Ureter (tissue), 1 donor: ENCODE measurements around the gene SHROOM2. TPM values are rescaled to one million over a fixed set of nuclear protein-coding genes. Genes with fewer than 3 reads are reported as not detected.
"Not testable (repeated sequence)": the region's sequence is repeated elsewhere in the genome, so short reads cannot be mapped to it uniquely, and the experiment has no call there.

Source experiments
- DNase-seq: peaks from one replicate; pipeline ENCODE4 v3.0.0-alpha.2; 2020; ENCODE audit warnings: low spot score
- total RNA-seq: library from RNA; stranded (reverse); gene quantifications from one replicate; pipeline ENCODE4 v1.2.4, GENCODE V29; 2023
- donor health status: DM: yes; HTN: yes; CAD: no.

Gene SHROOM2
- total RNA-seq, 1 donor from 2014 or later = 17.5 TPM

DNA sequence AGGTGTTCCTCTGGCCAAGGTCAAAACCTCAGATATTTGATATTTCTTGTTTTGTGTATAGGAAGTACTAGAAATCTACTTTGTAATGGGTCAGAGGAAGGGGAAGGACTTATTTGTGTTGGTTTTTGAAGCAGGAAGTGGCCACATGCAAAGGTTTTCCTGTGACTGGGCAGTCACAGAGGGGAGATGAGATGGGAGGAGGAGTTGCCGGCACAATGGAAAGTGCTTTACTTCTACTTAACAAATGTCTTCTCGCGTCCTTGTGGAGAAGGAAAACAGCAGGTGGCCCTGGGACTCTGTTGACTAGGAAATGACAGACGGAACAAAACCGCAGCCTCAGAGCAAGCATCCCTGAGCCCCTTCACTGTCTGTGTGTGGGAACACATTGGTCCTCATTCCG, 46.6 kb downstream of the SHROOM2 start:
- no peak for DNase-seq

DNA sequence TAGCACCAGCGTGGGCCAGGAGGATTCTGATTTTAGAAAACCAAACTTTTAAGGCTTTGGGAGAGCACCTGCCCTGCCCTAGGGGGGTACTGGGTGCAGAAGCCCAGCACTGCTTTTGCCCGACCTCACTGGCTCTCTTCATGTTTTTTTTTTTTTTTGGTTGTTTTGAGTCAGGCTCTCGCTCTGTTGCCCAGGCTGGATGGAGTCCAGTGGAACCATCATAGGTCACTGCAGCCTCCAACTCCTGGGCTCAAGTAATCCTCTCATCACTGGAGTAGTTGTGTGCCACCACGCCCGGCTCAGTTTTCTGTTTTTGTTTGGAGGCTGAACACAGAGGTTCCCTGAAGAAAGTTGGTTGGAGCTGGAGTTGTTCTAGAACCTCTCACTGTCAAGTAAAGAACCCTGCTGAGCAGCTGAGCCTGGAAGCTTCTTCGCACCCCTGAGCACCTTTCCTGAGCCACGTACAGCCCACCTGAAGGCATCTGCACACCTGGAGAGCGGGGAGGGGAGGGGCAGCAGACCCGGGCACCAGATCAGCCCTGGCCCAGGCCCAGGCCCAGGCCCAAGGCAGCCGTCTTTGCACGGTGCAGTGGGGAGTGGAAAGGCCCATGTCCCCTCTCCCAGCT, 49.5 kb downstream of the SHROOM2 start:
- no peak for DNase-seq

DNA sequence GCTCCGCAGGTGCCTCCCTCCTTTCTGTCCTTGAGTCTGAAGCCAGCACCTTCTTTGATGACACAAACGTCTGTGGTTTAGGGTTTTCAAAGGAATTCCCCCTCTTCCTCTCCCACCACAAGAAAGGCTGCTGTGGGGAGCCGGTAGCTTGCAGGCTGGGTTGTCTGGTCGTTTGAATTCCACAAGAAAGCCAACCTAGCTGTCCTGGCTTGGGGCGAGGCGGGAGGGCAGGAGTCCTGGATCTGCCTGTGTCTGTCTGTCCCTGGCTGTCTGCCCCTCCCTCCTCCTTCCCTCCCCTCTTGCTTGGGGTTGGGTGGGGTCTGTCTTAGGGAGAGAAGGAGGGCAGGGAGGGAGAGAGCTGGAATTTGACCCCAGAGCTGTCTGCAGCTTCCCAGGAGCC, 56.3 kb downstream of the SHROOM2 start:
- no peak for DNase-seq

DNA sequence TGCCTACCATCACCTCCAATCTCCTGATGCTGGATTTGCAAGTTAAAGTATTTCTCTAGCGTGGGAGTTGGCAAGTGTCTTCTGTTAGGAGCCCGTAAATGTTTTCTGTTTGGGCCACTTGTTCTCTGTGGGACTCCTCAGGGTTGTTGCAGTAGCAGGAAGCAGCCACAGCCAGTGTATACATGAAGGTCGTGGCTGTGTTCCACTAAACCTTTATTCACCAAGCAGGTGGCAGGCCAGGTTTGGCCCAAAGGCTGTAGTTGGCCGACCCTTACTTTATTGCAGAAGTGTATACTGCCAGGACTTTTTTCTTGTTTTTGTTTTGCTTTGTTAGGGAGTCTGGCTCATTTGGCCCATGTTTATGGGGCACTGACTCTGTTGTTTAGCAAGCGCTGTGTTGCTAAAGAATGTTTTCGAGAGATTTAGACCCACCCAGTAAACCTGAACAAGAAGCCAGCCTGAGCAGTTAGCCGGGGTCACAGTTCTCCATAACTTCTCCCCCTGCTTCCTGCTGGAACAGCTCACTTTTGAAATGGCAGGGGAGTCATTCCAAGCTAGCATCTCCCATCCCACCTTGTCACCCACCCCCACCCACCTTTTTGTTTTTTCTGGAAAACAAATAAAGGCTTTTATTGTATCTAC, 58.8 kb downstream of the SHROOM2 start:
- DNase-seq = no peak

DNA sequence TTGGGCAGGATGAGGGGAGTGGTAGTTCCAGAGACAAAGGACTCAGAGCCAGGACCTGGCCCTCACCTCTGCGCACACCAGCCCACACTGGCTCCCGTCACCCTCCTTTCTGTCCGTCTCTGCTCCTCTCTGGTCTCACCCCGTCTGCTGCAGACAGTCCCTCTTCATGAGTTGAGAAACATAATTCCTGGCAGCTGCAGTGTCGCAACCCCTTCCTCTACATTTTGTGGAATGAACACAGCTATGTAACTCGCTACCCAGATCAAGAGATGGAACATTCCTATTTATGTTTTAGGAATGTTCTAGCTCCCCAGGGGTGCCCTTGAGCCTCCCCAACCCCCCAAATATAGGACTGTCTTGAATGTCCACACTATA, 59.3 kb downstream of the SHROOM2 start:
- DNase-seq = no peak

DNA sequence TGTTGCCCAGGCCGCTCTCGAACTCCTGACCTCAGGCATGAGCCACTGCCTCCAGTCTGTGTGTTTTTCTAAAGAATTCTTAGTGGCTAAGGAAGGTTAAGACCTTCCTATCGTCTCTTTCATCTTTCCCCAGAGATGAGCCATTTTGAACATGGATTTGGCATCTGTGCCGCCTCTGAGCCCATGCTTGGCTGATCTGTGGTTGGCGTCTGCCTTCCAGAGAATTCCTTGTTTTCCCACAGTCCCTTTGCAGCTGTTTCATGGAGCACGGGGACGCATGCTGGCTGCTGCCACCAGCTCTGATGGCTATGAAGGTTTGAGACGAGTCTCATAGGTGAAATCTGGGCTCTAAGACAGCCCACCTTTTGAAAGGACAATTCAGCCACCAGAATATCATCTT, 60.4 kb downstream of the SHROOM2 start:
- no peak for DNase-seq

DNA sequence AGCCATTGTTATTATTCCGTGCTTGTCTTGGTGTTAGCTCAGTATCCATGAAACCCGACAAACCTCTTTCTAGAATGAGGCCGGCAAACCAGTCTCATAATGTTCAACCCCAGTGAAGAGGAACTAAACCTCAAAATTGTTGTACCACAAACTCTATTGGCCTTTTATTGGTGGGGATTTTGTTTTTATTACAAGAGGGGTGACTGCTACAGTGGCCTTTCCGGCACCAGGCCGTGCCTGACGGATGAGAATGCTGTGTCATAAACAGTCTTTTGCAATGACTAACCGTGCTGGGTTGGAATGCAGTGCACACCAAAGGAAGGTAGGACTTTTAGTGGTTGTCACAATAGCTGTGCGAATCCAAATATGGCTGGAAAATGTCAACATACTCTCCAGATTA, 60.8 kb downstream of the SHROOM2 start:
- DNase-seq = no peak

DNA sequence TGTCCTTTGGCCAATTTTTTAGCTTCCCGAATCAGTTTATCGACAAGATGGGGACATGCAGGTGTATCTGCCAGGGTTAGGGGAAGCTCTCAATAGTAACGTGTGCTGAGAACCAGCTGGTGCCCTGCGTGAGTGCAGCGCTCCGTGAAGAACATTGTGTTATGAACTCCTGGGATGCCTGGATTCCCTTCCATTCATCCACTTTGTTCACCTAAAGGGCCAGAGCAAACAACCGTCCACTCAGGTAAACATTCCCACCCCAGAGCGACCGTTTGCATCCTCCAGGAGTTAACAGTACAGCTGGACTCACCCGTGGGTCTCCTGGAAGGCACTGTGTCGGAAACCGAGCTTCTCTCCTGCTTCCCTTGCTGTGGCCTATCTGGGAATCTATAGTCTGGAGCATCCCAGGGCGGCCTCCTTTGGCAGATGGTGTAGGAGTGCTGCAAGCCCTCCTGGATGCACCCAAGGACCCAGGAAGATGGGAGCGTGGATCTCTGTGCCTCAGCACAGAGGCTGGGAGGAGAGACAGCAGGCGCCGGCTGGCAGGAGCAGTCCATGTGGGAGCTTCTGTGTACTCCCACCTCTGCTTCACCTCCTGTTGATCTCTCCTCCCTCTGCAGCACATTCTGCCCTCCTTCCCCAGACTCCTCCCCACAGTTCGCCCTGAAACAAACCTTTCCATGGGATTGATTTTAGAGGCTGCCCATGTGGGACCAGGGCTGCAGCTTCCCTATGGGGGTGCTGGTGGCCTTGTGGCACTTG, 62.7 kb downstream of the SHROOM2 start:
- no peak for DNase-seq

DNA sequence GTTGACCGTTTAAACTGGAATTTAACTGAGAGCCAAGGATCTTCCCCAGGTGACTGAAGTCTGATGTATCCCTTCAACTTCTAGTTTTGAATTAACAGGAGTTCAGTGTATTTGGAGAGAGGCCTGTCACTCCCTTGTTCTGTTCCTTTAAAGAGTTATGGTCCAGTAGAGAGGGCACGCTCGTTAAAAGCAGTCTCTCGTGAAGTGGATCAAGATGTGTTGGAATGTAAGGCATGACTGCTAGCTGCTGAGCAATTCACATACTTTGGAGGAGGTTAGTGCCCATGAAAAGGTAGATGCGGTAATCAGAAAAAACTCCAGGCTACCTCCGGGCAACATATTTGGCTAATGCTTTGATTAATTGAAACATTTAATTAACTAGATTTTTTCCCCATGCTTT, 65.7 kb downstream of the SHROOM2 start:
- no peak for DNase-seq

DNA sequence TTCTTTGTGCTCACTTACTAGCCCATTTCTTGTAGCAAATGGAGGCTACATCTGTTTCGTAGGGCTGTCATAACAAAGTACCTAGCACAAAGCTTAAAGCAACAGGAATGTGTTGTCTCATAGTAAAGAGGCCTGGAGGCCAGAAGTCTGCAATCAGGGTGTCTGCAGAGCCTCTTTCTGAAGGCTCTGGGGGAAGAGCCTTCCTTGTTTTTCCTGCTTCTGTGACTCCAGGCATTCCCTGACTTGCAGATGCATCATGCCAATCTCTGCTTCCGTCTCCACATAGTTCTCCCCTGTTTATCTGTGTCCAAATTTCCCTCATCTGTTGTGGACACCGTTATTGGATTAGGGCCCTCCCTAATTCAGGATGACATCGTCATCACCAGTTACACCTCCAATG, 67.1 kb downstream of the SHROOM2 start:
- no peak for DNase-seq

DNA sequence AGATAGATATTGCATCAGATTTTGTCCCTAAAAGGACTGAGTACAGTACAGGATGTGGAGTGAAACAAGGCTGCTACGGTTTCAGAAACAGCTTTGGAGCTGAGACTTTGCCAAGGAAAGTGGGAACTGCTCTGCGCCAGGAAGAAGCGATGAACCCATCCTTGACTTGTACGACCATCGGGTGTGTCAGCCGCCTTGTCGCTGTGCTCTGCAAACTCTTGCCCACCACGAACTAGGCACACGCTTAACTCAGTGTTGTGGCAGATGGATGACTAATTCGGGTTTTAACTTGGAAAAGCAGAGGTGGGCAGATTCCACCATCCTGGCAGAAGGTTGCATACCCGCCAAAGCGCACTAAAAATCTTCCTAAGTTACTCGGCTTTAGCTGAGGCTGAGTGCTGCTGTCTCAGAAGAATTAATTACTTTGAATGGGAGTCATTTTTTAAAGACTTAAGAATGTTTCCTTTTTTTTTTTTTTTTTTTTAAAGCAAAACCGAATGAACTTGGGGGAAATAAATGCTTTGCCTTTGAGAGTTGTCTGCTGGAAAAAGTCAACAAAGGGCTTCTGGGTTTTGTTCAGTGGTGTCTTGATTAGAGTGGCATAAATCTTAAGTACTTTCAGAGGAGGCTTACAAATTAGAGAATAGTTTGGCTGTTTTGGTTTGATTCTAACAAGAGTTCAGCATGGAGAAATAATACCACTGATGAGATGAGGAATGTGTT, 69.5 kb downstream of the SHROOM2 start:
- no peak for DNase-seq

DNA sequence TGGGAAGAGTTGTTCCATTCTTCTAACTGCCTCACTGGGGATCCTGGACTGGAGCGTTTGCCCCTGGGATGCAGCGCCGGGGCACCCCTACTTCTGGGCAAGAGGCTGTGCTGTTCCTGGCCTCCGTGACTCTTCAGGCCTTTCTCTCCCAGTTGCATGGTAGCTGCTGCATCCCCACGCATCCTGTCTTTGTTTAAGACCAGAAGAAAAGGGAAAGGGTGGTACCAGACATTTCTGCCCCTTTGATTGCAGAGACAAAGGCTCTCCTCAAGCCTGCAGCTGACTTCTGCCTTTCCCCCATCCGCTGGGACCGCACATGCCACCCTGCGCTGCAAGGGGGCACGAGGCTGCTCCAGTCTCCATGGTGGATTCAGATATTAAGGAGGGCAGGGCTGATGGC, 70.4 kb downstream of the SHROOM2 start:
- DNase-seq = no peak

DNA sequence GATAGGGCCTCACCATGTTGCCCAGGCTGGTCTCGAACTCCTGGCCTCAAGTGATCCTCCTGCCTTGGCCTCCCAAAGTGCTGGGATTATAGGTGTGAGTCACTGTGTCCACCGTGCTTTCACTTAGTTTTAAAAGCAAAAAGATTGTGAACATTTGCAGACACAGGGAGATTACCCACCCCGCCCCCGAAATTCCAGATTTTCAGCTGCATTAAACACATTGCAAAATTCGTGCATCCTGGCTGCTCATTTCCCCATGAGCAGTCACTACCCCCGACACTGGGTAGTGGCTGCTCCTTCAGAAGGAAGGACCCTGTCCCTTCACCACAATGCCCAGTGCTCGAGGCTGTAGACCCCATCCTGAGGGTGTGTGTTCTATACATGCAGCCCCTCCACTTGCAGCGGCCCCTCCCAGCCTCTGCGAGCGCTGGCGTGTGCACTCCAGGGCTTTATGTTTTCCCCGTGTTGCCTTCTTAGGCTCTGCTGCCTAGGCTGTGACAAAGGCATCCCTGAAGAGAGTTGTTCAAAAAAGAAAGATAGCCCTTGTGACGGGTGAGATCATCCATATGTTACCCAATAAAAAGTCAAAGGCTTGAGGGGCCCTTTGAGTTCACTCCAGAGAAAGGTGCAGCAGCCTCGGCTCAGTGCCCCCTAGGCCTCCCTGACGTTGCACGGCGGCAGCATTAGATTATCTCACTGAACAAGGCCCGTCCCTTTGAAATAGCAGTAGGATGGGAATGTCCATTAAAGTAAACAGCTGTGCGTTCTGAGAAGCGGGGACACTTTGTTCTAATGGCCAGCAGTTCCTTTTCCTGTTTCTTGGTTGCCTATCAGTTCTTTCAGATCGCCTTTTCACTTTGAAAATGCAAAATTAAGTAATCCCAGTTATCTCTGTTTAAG, 71.6 kb downstream of the SHROOM2 start:
- no peak for DNase-seq

DNA sequence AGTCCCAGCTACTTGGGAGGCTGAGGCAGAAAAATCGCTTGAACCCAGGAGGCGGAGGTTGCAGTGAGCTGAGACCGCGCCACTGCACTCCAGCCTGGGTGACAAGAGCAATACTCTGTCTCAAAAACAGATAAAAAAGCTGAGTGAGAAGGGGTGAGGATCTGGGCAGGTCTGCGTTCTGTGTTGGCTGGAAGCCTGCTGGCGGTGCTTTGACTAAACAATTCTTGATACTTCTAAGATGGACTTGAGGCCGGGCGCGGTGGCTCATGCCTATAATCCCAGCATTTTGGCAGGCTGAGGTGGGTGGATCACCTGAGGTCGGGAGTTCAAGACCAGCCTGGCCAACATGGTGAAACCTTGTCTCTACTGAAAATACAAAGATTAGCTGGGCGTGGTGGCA, 72.5 kb downstream of the SHROOM2 start:
- not testable (repeated sequence) for DNase-seq

DNA sequence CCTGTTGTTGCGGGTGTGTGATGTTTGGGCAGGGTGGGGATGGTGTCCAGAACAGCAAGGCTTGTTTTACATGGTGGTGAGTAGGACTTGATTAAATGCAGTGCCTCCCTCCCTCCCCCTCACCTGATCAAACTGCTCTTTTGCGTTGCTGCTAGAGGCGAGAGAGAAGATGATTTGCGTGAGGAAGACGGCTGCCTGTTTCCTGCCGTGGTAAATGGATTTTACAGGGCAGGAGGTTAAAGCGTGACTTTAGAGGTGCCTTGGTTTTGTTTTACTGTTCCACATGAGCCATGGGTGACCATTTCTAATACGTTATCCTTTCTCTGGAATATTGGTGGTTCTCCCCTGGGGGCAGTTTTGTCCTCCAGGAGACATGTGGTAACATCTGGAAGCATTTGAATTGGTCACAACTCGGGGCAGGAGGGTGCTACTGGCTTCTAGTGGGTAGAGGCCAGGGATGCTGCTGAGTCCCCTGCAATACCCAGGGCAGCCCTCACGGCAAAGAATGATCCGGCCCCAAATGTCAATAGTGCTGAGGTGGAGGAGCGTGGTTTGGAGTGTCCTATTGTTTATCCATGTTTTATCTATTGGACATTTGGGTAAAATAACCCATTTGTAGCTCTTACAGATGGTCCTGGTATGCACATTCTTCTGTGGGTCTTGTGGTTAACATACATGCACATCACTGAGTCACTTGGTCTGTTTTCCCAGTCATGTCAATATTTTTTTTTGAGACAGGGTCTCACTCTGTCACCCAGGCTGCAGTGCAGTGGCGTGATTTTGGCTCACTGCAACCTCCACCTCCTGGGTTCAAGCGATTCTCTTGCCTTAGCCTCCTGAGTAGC, 73.7 kb downstream of the SHROOM2 start:
- no peak for DNase-seq

DNA sequence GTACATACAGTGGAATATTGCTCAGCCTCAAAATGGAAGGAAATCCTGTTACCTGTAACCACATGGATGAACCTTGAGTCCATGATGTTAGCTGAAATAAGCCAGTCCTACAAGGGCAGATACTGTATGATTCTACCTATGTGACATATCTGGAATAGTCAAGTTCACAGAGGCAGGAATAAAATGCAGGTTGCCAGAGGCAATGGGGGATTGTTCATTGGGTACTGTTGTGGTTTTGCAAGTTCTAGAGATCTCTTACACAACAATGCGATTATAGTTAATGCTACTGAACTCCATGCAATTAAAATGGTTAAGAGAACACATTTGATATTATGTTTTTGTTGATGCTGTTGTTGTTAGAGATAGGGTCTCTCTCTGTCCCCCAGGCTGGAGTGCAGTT, 74.6 kb downstream of the SHROOM2 start:
- DNase-seq = no peak

DNA sequence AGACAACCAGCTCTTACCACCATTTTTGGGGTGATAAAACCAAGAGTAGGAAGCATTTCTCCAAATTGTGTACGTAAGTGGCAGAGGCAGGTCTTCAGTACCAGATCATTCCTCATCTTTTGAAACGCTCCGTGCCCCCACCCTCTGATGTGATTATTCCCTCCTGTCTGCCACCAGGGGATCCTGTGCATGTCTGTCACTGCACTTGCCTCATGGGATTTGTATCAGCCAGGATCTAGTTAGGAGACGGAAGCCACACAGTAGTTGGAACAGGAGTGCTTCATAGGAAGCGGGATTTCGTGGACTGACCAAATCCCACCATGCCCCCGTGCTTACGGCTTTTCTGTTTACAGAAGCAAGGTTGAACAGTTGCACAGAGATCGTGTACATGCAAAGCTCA, 75.5 kb downstream of the SHROOM2 start:
- no peak for DNase-seq

DNA sequence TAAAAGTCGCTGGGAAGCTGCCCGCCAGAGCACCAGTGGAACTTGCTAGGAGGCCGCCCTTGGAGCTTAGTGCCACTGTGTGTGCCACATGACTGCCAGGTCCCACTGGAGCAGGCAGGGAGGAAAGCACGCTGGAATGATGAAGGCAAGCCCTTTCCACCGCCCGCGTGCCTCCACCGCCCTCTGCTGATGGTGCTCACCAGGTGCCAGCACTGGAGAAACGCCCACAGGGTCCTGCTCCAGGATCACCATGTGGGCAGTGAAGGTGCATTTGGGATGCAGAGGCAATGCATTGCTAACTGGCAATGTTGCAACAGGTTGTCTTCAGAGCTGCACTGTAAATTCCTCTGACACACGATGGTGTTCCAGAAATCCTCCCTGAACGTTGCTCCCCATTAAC, 76.3 kb downstream of the SHROOM2 start:
- no peak for DNase-seq

DNA sequence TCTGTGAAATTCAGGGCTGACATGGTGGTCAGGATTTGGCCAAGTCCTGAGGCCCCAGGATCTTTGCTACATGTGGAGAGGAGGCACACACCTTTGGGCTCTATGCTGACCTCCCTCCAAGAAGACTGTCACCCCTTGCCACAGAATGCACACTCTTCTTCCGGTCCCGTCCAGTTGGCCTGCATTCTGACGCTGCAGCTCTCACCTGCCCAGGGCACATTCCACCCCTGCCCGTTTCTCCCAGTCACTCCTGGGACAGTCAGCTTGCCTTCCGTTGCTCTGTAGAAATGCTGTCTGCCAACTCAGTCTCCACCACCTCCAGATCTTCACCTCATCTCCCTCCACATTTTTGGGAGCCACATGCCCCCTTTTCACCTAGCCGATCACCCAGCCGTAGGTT, 76.7 kb downstream of the SHROOM2 start:
- DNase-seq = no peak

DNA sequence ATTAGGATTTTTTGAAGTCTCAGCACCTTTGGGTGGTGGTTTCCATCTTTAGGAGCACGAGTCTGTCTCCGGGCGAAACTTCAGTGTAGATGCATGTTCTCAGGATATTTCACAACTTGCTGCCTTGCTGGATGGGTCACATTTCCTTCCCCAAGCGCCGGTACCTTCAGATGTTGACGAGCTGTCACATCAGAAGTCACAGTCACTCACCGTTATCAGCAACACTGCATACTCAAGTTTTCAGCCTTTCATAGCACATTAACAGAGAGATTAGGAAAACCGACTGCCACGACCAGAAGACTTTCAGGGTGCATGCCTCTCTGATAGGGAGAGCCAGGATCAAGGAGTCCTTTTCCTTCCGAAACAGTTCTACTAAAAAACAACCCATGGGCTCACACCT, 77.8 kb downstream of the SHROOM2 start:
- no peak for DNase-seq
